Measurements from ENCODE around the gene SH3BP1.
A peak's percentile ranks its signal among the peaks of the same experiment; 100 is the strongest.

- TF ChIP-seq CTCF (IDR thresholded peaks at IDR 0.05), result peak in 5 of 6 experiments; percentile 28 to 49 (median 35)
- no peak for TF ChIP-seq POLR2A (IDR thresholded peaks at IDR 0.05)
Measured at GRCh38 chr22:37661160-37661924, 21.9 kb downstream of the SH3BP1 start.

Measured in upper lobe of left lung (tissue), 4 donors.